Measurements from ENCODE around the gene EFHC1.
A peak's percentile ranks its signal among the peaks of the same experiment; 100 is the strongest.

The EFHC1 gene

DNA sequence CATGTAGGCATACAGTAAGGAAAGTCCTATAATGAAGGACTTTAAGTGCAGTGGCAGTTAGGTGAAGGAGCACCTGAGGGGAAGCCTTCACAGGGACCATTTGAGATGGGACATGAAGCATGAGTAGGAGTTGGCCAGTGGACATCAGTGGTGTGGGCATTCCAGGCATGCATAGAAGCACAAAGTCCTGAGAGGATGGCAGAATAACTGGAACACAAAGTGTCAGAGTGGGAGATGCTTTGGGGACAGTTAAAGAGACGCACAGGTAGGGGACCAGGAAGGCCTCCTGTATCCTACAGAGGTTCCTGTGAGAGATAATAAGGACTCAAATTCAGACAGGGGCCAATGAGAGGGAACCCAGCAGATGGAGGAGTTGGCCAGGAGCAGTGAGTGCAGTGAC lies 26.4 kb upstream of the EFHC1 start:
- no peaks in the 10 kb centered on the region for H3K4me1 Mint-ChIP-seq
- H3K27ac Mint-ChIP-seq = no peak overlapping the region
- TF ChIP-seq, protein P1, sequence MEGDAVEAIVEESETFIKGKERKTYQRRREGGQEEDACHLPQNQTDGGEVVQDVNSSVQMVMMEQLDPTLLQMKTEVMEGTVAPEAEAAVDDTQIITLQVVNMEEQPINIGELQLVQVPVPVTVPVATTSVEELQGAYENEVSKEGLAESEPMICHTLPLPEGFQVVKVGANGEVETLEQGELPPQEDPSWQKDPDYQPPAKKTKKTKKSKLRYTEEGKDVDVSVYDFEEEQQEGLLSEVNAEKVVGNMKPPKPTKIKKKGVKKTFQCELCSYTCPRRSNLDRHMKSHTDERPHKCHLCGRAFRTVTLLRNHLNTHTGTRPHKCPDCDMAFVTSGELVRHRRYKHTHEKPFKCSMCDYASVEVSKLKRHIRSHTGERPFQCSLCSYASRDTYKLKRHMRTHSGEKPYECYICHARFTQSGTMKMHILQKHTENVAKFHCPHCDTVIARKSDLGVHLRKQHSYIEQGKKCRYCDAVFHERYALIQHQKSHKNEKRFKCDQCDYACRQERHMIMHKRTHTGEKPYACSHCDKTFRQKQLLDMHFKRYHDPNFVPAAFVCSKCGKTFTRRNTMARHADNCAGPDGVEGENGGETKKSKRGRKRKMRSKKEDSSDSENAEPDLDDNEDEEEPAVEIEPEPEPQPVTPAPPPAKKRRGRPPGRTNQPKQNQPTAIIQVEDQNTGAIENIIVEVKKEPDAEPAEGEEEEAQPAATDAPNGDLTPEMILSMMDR (IDR thresholded peaks at IDR 0.05; ENCODE audit: unreplicated experiment in 3 of 3) = no peak
- H3K36me3 Mint-ChIP-seq (ENCODE audit: low read depth) = no peaks in the 10 kb centered on the region
- H3K27me3 Mint-ChIP-seq (ENCODE audit: low read depth) = no peaks in the 10 kb centered on the region
- H3K4me3 Mint-ChIP-seq = no peak overlapping the region
- no peaks in the 10 kb centered on the region for H3K9me3 Mint-ChIP-seq

DNA sequence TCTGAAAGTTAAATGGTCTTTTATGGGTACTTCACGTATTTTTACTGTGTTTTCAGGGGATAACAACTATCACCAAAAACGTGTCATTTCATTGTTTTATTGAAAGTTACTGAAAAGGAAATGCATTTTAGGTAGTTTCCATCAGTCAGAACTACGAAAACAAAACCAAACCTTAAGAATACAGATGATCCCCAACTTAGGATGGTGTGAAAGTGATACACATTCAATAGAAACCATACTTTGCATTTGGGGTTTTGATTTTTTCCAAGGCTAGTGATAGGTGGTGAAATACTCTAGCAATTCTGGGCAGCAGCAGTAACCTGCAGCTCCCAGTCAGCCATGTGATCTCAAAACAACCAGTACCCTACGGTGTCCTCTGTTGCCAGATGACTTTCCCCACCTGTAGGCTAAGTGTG lies 25.9 kb upstream of the EFHC1 start:
- Mint-ChIP-seq H3K36me3 (ENCODE audit: low read depth) (no peaks in the 10 kb centered on the region), H3K9me3 (no peaks in the 10 kb centered on the region), H3K4me3 (no peak overlapping the region), H3K27me3 (ENCODE audit: low read depth) (no peaks in the 10 kb centered on the region), H3K27ac (no peak overlapping the region), H3K4me1 (no peaks in the 10 kb centered on the region)
- TF ChIP-seq, protein P1 (IDR thresholded peaks at IDR 0.05; ENCODE audit: unreplicated experiment in 3 of 3) = no peak

DNA sequence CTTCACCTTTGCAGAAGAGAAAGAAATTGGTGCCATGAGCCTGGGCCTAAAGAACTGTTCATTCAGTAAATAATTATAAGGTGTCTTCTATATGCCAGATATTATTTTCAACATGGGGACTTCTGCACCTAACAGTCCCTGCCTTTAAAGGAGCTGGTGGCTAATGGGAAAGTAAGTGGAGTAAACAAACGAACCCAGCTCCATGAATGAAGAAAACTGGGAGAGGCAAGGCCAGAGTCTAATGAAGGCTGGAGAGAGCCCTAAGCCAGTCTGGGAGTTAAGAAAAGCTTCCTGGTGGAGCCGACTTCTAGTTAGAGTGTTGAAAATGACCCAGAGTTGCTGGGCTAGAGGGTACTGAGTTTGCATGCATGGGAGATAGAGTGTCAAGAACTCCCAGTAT lies 24.2 kb upstream of the EFHC1 start:
- Mint-ChIP-seq H3K27me3 (ENCODE audit: low read depth) (no peaks in the 10 kb centered on the region), H3K4me1 (no peaks in the 10 kb centered on the region), H3K36me3 (ENCODE audit: low read depth) (no peaks in the 10 kb centered on the region), H3K4me3 (no peak overlapping the region), H3K27ac (no peak overlapping the region), H3K9me3 (no peaks in the 10 kb centered on the region)
- TF ChIP-seq, protein P1 (IDR thresholded peaks at IDR 0.05; ENCODE audit: unreplicated experiment in 3 of 3) = no peak

DNA sequence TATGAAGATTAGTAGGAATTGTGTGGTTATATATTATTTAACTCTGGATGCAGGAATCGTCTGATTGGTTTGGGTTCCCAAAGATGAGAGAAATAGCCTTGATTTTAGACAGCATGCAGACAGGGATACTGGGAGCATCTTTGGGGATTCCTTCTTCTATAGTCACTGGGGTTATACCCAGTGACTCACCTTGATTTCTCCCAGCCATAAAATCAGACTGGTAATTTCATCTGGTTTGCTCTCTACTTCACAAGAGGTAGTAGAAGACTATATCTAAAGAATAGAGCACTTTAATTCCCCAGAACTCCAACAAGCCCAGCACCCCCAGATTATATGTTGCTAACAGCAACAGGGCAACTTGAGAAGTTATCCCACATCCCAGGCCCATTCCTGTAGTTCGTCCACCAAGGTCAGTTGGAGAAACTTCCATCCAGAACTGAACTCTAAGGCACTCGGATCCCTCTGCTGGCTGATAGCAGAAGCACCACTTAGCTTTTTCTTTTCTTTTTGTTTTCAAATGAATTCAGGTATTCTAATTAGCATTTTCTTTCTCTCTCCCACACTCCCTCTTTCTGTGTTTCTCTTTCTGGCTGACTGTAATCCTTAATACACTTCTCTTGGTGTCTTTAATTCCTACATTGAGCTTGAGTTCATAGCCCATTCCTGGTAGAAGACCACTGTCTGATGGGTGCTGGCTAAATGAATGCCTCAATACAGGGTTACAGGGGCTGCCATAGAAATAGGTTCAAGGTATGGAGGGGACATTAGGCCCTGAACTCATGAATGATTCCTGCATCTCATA lies 20.4 kb upstream of the EFHC1 start:
- no peak overlapping the region for H3K4me3 Mint-ChIP-seq
- H3K9me3 Mint-ChIP-seq = no peaks in the 10 kb centered on the region
- TF ChIP-seq, protein P1 (IDR thresholded peaks at IDR 0.05; ENCODE audit: unreplicated experiment in 3 of 3) = peak; percentile 76 to 86 (median 79)
- H3K4me1 Mint-ChIP-seq = no peaks in the 10 kb centered on the region
- H3K27me3 Mint-ChIP-seq (ENCODE audit: low read depth) = no peaks in the 10 kb centered on the region
- peaks cover 9% of the 10 kb centered on the region for H3K36me3 Mint-ChIP-seq (ENCODE audit: low read depth)
- H3K27ac Mint-ChIP-seq = no peak overlapping the region

DNA sequence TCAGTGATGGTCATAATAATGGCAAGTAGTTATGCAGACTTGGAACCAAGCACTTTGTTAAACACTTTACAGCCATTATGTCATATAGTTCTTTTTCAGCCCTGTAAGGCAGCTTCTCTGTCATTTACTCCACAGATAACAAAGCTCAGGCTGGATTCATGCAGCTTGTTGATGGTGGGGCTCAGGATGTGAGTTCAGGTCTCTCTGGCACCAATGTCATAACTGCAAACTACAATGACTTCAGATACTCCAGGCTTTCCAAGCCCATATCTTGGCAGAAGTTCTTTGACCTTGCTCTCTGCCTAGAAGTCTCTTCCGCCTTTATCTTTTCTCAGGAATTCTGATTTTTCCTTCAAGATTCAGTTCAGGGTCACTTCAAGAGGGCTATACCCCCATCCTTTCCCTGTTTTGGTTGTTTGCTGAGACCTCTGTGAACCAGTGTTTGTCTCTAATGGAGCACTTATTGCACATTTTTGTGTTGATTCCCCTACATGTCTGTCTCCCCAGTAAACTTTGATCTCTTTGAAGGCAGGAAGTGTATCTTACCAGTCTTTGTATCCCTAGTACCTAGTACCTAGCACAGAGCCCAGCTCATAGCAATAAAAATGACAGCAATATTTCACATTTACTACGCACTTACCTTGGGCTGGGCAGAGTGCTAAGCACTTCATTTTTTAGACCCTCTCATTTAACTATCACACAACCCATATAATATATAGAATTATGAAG lies 19.7 kb upstream of the EFHC1 start:
- Mint-ChIP-seq H3K36me3 (ENCODE audit: low read depth) (peaks cover 9% of the 10 kb centered on the region), H3K27ac (no peak overlapping the region), H3K27me3 (ENCODE audit: low read depth) (no peaks in the 10 kb centered on the region), H3K4me1 (no peaks in the 10 kb centered on the region), H3K4me3 (no peak overlapping the region), H3K9me3 (no peaks in the 10 kb centered on the region)
- TF ChIP-seq, protein P1 (IDR thresholded peaks at IDR 0.05; ENCODE audit: unreplicated experiment in 3 of 3) = no peak
